Right lobe of liver (tissue), 6 donors: ENCODE measurements around the gene TMEM138. TPM values are rescaled to one million over a fixed set of nuclear protein-coding genes. Genes with fewer than 3 reads are reported as not detected.
A peak's percentile ranks its signal among the peaks of the same experiment; 100 is the strongest.

ENCODE experiments used
- ATAC-seq, 4 donors: fragments of 200-7000 bp; cut with Tn5 transposase; one replicate each; pipeline ENCODE4 v1.9.1; 2020; ENCODE audit warnings: mild to moderate bottlenecking in 4 of 4, moderate library complexity in 4 of 4
- DNase-seq, 3 donors: peaks; one replicate each; pipeline ENCODE4 v3.0.0-alpha.2; 2020
- H3K27ac ChIP-seq, 3 donors: fragments of 200-600 bp; one replicate each; pipeline ENCODE4 v1.8.0; 2022
- H3K27me3 ChIP-seq, 2 donors: fragments of 200-600 bp; one replicate each; pipeline ENCODE4 v1.8.0; 2022
- H3K36me3 ChIP-seq, 4 donors: fragments of 200-600 bp; sonication (generic) in 1 of 4; one replicate each; pipeline versions ENCODE4 v1.5.1 to v1.8.0; 2017 to 2022; ENCODE audit warnings: control low read depth in 1 of 4
- H3K4me1 ChIP-seq, 4 donors: fragments of 200-600 bp; sonication (generic) in 1 of 4; one replicate each; pipeline versions ENCODE4 v1.5.1 to v1.8.0; 2017 to 2022; ENCODE audit warnings: control low read depth in 1 of 4
- H3K4me3 ChIP-seq, 3 donors: fragments of 200-600 bp; one replicate each; pipeline ENCODE4 v1.8.0; 2022
- H3K9me3 ChIP-seq, 4 donors: fragments of 200-600 bp; sonication (generic) in 1 of 4; one replicate each; pipeline versions ENCODE4 v1.5.1 to v1.8.0; 2017 to 2022; ENCODE audit warnings: control low read depth in 1 of 4
- POLR2A ChIP-seq: fragments of 450-650 bp; IDR thresholded peaks from one replicate; pipeline ENCODE4 v1.6.1; 2017; ENCODE audit warnings: antibody characterized with exemption, mild to moderate bottlenecking
- WGBS: methylation state at CpG from one replicate; pipeline ENCODE4 v1.1.6; 2018; ENCODE audit warnings: low coverage, low lambda C conversion rate; ENCODE audit not compliant: insufficient coverage; ENCODE audit errors: missing lambda C conversion rate; 5-methylcytosine and 5-hydroxymethylcytosine counted together
- intact Hi-C, 2 donors: fragments of 100-400 bp; cut with DNase I; formaldehyde crosslinking; loops; one replicate each; pipeline versions ENCODE4 v1.11.2 to v1.14.1; 2022
- total RNA-seq, 6 experiments: library from RNA; depleted of rRNA in 2 of 6; stranded (reverse); fragments of >200 nt in 2 of 6; fragmentation: NEBNext Ultra II Directional in 3 of 6; extraction: Animal tissue kit (Norgen Biotek cat#: 25700) in 3 of 6; gene quantifications; one replicate each; pipeline versions ENCODE4 v1.1.0 to v1.2.4, GENCODE V29; 2016 to 2023
- TF ChIP-seq, protein P1 (sequence below), 4 donors: fragments of 200-600 bp in 3 of 4; fragments of 450-650 bp in 1 of 4; IDR thresholded peaks; one replicate each; pipeline versions ENCODE4 v1.5.1 to v1.8.0; 2016 to 2022; ENCODE audit warnings: antibody characterized with exemption in 4 of 4, mild to moderate bottlenecking in 2 of 4
- donor health status: DM: no; HTN: yes; CAD: no.
- donor health status: DM: no; HTN: no; CAD: no.
- donor health status: DM: no; HTN: no; CAD: no.
- donor health status: DM: no; HTN: yes; CAD: no.
- donor health status: DM: no; HTN: yes; CAD: no.

The TMEM138 gene
- total RNA-seq, 6 experiments from 2014 or later = 18.2 to 41.0 (median 26.4) TPM

DNA sequence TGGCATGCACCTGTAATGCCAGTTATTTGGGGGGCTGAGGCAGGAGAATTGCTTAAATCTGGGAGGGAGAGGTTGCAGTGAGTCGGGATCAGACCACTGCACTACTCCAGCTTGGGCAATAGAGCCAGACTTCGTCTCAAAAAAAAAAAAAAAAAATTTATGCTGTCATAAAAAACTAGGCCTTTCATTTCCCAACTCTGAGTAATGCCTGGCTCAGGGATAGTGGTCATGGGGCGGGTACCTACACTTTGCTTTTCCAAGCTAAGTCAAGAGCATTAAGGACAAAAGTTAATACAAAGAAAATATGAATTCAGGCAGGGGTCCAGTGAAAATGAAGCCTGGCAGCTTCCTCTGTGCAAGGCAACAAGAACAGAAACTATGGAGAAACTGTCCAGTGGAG is 51.3 kb downstream of the TMEM138 start:
- Histone ChIP-seq H3K27me3 (no peaks in the 10 kb centered on the region), H3K27ac (no peak overlapping the region)
- 100% methylated on average over 1 of the region's 3 CpGs for WGBS

DNA sequence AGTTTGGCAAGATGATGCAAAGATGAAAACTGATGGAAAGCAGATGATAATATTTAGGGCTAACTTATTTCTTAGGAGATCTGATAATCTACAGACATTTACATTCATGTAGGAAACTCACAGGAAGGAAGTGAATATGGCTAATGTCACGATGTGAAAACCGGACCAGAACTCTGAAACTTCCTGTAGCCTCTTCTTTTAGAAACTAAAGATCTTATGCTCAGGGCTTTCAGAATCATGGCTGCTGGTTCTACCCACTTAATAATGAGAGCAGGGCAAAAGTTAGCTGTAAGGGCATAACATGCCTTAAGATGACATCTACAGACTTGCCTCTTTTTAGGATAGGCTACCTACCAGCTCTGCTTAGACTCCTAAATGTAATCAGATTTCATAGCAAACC is 52.4 kb downstream of the TMEM138 start:
- H3K36me3 ChIP-seq = peaks cover 23 to 94% (median 53%) of the 10 kb centered on the region in 4 donors
- no CpG with 5 or more reads among the region's 2 CpGs for WGBS
- ATAC-seq = no peak

More for the DNA sequence above, 51.3 kb downstream of the TMEM138 start:
- ATAC-seq (no peak), DNase-seq (no peak)
- no peaks in the 10 kb centered on the region for H3K4me1 ChIP-seq
- intact Hi-C loops = no loop called here
- H3K36me3 ChIP-seq = peaks cover 18 to 93% (median 51%) of the 10 kb centered on the region in 4 donors
- H3K4me3 ChIP-seq = no peak overlapping the region
- TF ChIP-seq POLR2A = no peak
- TF ChIP-seq, protein P1, sequence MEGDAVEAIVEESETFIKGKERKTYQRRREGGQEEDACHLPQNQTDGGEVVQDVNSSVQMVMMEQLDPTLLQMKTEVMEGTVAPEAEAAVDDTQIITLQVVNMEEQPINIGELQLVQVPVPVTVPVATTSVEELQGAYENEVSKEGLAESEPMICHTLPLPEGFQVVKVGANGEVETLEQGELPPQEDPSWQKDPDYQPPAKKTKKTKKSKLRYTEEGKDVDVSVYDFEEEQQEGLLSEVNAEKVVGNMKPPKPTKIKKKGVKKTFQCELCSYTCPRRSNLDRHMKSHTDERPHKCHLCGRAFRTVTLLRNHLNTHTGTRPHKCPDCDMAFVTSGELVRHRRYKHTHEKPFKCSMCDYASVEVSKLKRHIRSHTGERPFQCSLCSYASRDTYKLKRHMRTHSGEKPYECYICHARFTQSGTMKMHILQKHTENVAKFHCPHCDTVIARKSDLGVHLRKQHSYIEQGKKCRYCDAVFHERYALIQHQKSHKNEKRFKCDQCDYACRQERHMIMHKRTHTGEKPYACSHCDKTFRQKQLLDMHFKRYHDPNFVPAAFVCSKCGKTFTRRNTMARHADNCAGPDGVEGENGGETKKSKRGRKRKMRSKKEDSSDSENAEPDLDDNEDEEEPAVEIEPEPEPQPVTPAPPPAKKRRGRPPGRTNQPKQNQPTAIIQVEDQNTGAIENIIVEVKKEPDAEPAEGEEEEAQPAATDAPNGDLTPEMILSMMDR (IDR thresholded peaks at IDR 0.05) = no peak
- H3K9me3 ChIP-seq = no peaks in the 10 kb centered on the region

DNA sequence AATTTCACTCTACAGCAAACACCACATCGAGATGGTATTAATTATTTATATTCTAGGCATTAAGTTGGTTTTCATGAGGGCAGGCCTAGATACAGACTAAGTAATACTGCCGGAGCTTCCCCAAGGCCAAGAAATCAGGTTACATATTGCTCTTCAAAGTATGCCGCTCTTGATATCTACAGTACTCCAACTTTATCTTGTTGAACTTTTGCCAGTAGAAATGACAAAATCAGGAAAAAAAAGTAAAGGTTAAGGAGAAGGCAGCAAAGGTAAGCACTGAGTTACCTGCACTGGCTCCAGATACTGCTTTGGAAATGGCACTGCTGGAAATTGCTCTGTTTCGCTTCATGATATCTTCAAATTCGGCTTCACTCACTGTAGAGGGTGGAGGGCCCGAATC is 53.2 kb downstream of the TMEM138 start:
- no peak overlapping the region for H3K27ac ChIP-seq
- ATAC-seq (no peak), DNase-seq (no peak)
- peaks cover 24 to 93% (median 54%) of the 10 kb centered on the region in 4 donors for H3K36me3 ChIP-seq
- no peak overlapping the region for H3K4me3 ChIP-seq
- WGBS = 91% methylated on average over 5 of the region's 6 CpGs
- H3K4me1 ChIP-seq = no peaks in the 10 kb centered on the region
- H3K27me3 ChIP-seq = no peaks in the 10 kb centered on the region
- no peak for TF ChIP-seq POLR2A
- TF ChIP-seq, protein P1 (IDR thresholded peaks at IDR 0.05) = no peak
- intact Hi-C loops = no loop called here
- no peaks in the 10 kb centered on the region for H3K9me3 ChIP-seq

More for the DNA sequence above, 52.4 kb downstream of the TMEM138 start:
- no peak for DNase-seq
- intact Hi-C loops = no loop called here
- no peaks in the 10 kb centered on the region for H3K4me1 ChIP-seq
- H3K27me3 ChIP-seq = no peaks in the 10 kb centered on the region
- no peak overlapping the region for H3K4me3 ChIP-seq
- H3K9me3 ChIP-seq = no peaks in the 10 kb centered on the region
- no peak overlapping the region for H3K27ac ChIP-seq
- no peak for TF ChIP-seq POLR2A
- TF ChIP-seq, protein P1 (IDR thresholded peaks at IDR 0.05) = no peak

DNA sequence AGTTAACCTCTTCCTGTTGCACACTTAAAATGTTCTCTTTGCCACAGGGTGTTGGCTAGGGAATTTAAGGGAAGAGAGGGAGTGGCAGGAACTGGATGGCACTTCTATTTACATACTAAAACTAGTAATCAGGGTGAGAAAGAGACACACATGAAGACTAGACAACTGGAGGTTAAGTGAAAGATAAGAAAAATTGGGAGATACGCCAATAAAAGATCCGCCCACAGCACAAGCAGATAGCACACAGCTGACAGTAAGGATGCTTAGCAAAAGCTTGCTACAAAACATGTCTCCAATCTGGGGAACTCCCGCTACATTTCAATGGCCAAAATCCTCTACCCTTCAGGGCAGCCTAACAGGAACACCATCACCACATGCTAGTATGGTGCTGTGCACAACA is 54.8 kb downstream of the TMEM138 start:
- Histone ChIP-seq H3K4me1 (no peaks in the 10 kb centered on the region), H3K27me3 (no peaks in the 10 kb centered on the region), H3K36me3 (peaks cover 14 to 93% (median 51%) of the 10 kb centered on the region in 4 donors), H3K4me3 (no peak overlapping the region), H3K27ac (peak overlapping the region in 1 of 3 donors; percentile 13), H3K9me3 (no peaks in the 10 kb centered on the region)
- intact Hi-C loops = no loop called here
- TF ChIP-seq, protein P1 (IDR thresholded peaks at IDR 0.05) = no peak
- no peak for TF ChIP-seq POLR2A
- DNase-seq = no peak
- 63% methylated on average over 3 of the region's 3 CpGs for WGBS
- no peak for ATAC-seq

GRCh38 chr11:61417670-61418069 is 55.5 kb downstream of the TMEM138 start:
- peak in 1 of 4 donors; percentile 38 for ATAC-seq
- Histone ChIP-seq H3K27me3 (no peaks in the 10 kb centered on the region), H3K36me3 (peaks cover 14 to 90% (median 50%) of the 10 kb centered on the region in 4 donors), H3K27ac (no peak overlapping the region), H3K4me3 (no peak overlapping the region), H3K9me3 (no peaks in the 10 kb centered on the region), H3K4me1 (no peaks in the 10 kb centered on the region)
- TF ChIP-seq POLR2A = no peak
- TF ChIP-seq, protein P1 (IDR thresholded peaks at IDR 0.05) = no peak
- WGBS = 52% methylated on average over 2 of the region's 2 CpGs
- DNase-seq = no peak
- intact Hi-C loops = no loop called here
